Activated effector memory CD4-positive, alpha-beta T cell treated with anti-CD3 and anti-CD28 coated beads, Interleukin-2, amount 50 U/mL, for 16 hours (primary cell): ENCODE results near the gene STK25.
A peak's percentile ranks its signal among the peaks of the same experiment; 100 is the strongest.

Source experiments
- DNase-seq: peaks from one replicate; pipeline ENCODE4 v3.0.0-alpha.2; 2020

The STK25 gene

DNA sequence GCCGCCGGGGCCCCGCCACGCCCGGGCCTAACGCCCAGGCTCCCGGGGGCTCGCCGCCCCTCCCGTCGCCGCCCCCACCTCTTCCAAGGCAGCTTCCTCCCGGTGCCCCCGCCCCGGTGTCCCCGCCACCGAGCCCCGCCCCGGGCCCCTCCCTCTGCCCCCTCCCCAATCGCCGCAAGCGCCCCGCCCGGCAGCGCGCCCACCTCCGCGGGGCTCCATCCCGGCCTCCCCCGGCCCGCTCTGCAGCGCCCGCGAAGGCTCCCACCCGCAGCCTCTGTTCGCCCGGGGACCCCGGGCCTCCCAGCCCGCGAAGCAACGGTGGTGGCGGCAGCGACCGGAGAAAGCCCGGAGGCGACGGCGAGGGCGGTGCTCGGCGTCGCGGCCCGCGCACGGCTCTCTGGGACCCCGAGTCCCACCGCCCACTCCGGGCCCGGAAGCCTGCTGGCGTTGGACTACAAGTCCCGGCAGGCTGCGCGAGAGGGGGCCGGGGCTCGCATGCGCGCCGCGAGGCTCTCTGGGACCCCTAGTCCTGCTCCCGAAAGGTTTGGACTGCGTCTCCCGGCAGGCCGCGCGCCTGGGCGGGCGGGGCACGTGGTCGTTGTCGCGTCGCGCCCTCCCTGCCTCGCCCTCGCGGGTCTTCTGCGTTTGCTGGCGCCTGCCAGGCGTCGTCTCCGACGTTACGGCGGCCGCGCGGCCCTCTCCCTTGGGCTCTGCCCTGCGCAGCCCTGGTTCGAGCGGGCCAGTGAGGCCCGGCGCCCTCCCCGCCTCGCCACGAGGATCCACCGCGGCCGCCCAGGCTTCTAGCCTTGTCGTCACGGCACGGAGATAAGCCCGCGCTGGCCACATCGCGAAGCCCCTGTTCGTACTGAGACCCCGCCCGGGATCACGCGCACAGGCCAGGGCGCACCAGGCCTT lies at the start of gene STK25:
Gene STK25 (minus strand): TSS at position 345 of the 915 bp plus-strand sequence. CDS start 549 bp downstream, outside the sequence.
- peak; percentile 99 for DNase-seq

DNA sequence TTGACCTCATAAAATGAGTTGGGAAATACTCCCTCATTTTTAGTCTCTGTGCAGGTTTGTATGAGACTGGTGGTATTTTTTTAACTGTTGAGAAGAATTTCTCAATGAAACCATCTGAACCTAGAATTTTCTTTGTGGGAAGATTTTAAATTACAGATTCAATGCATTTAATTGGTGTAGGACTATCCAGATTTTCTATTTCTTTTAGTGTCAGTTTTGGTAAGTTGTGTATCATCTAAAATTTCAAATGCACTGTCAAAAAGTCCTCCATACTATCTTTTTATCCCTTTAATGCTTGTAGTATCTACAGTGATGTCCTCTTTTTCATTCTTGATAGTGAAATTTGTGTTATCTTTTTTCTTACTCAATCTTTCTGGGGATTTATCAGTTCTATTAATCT lies 48.4 kb upstream of the STK25 start:
- DNase-seq: no peak

DNA sequence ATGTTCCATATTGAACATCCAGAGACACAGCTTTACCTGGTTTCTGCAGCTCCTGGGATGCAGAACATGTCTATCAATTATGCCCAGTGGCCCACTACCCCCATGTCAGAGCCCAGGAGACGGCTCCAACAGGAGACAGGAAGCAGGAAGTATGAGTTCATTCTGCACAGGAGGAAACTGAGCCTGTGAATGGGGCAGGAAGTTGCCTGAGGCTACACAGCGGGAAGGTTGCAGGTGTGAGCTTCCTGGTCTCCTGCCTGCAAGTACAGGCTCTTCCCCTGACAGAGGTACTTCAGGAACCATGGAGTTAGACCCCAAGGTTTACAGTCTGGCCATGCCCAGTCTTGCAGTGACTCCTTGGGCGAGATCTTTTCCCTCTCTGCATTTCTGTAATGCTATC lies 47.3 kb upstream of the STK25 start:
- no peak for DNase-seq

DNA sequence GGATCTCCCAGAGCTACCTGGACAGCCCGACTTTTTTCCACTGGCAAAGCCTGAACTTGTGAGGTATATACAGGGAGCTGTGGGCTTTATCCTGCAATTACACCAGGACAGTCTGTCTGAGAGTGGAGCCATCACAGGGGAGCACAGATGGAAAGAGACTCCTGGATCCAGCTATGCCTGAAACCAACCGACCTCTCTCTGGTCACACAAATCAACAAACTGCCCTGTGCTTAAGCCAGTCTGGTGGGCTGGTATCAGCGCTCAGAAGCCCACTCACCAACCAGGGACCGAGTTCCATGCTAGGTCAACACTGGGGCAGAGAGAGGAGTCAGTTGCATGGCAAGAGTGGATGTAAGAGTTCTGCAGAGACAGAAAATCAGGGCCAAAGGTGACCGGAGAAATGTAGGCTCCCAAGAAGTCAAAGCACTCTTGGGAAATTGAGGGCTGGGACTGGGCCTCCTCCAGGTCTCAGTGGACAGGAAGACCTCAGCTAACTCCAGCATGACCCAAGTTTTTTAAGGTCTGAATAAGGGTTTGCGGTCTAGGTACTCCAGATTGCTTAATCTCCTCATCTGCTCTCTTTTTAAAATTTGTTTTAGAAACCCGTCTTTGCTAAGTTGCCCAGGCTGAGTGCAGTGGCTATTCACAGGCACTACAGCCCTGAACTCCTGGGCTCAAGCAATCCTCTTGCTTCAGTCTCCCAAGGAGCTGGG lies 46.4 kb upstream of the STK25 start:
- no peak for DNase-seq

DNA sequence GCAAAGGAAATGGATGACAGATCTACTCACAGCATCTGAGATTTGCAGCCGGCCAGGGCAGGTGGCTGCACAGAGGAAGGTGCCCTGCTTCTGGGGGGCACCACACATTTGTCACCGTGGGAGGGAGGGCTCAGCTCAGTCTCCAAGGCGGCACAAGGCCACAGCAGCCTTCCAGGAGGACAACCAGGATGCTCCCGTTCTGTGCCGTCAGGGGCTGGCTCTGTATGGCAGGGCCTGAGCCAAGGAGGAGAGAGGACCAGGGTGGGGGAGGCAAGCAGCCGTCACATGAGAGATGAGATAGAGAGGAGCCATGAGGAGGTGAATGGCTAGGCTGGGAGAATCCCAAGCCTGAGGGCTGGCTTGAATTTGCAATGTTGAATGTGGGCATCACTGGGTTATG lies 45.6 kb upstream of the STK25 start:
- DNase-seq: no peak

DNA sequence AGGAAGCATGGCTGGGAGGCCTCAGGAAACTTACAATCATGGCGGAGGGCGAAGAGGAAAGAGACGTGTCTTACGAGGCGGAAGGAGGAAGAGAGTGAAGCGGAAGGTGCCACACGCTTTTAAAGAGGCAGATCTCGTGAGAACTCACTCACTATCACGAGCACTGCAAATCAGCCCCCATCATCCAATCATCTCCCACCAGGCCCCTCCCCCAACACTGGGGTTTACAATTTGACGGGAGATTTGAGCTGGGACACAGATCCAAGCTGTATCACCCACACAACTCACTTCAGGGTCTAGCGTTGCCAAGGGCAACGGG lies 45.1 kb upstream of the STK25 start:
- no peak for DNase-seq

DNA sequence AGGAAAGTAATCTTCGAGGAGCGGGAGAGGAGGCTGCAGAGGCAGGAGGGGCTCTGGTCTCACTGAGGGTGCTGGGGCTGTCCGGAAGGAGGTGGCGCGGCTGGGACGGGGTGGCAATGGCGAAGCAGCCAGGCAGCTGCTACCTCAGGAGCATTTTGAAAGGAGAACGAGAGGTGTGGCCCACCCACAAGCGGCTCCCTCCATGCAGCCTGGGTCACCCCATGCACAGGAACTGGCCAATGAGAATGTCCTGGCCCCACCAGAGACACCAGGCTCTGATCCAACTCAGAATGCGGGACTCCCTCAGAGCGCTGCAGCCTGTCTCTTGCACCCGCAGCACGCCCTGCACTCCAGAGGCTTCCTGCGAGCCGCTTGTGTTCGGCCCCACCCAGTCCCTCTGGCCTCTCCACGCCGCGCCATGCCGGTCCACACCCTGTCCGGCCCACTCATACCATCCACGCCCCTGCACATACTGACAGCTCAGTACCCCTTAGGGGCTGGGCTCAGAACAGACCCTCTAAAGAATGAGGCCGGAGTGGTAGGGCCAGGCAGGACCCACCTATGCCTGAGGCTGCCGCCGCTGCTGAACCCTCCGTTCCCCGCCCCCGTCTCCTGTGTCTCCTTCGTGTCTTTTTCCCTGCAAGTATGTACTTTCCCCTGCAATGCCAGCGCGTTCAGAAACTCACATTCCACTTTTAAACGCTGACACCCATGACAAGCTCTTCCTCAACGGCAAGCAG lies 43.8 kb upstream of the STK25 start:
- DNase-seq: no peak

DNA sequence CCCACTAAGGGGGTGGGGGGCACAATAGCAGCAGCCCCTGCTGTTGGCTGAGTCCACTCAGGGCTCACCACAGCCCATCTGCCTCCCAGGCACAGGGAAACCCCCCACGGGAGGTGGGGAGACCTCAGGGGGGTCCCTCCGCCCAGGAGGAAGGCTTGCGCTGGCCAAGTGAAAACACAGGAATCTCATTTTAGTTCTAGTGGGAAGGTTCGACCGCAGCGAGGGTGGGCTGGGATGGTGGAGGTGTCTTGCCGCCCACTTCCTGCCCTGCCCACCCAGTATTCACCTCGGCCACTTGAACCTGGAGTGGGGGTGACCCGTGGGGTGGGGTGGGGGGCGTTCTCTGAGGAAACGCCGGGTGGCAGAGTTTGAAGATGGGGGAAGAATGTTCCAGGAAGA lies 43.2 kb upstream of the STK25 start:
- no peak for DNase-seq

DNA sequence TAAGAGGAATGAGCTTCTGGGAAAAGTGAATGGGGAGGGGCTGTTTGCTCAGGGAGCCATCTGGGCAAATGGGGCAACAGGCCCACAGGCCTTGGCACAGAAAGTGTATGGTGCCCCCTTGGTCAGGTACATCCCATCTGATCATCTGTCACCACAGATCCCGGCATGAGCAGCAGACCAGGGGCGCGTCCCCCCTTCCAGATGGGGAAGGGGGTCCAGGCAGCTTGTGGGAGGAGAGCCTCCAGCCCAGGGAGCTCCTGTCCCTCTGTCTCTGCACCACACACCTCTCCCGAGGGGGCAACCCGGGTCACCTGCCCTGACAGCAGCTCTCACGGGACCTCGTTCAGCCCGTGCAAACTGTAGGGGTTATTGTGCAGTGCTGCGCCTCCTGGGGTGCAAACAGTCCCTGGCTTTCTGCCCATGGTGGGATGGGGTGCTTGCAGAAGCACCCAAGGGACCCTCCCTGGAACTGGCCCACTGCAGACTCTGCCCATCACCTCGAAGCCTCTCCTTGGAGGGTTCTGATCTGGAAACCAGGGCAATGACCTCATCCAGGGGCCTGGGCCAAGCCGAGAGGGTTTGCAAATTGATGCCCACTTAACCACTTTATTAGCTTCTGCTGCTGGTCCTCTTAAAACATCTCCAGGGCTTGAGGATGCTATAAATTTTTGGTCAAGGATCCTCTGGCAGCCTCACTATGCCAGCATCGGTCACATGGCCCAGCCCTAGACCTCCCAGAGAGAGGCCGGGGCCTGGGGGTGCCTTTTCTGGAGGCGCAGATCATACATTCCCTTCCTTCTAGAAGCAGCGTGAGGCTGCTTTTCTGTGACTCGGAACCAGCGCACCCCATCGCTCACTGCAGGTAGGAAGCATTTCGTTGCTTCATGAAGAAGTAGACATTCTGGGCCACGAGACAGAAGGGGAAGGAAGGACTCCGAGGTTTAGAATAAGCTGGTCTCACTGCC lies 42.5 kb upstream of the STK25 start:
- DNase-seq: no peak

DNA sequence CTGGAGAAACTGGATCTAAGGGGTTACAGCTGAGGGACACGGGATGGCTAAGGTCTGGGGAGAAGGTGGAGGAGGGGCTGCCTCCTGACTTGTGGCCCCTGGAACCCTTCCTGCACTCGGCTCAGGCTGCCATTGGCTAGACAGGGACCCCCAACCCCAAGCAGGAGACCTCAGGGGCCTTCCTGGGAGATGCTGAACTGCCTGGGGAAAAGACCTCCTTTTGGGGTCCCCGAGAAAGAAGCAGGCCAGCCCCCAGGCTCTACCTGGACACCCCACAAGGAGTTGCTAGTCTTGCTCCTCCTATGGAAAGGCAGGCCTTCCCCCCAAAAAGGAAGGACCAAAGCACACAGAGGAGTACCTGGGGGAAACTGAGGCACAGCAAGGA lies 40.1 kb upstream of the STK25 start:
- no peak for DNase-seq

DNA sequence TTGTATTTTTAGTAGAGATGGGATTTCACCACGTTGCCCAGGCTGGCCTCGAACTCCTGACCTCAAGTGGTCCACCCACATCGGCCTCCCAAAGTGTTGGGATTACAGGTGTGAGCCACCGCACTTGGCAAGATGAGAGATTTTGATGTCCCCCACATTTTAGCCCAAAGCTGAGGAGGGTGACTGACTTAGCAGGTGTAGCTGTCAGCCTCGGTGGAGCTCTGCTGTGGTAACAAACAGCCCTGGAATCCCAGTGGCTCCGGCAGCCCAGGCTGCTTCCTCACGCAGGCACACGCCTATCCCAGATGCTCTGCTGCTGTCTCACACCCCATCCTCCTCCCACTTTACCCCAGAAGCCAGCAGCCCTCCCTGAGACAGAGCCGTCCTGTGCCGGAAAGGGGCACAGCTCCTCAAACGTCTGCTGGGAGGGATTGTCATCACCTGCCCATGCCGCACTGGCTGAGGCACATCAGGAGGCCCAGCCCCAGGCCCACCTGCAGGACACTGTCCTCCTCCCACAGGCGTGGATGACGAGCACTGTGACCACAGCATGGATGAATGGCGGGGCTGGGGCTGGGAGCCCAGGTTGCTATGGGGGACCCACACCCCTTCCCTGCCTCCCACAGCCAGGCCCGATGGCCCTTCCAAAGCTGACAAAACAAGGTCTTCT lies 39.5 kb upstream of the STK25 start:
- no peak for DNase-seq

DNA sequence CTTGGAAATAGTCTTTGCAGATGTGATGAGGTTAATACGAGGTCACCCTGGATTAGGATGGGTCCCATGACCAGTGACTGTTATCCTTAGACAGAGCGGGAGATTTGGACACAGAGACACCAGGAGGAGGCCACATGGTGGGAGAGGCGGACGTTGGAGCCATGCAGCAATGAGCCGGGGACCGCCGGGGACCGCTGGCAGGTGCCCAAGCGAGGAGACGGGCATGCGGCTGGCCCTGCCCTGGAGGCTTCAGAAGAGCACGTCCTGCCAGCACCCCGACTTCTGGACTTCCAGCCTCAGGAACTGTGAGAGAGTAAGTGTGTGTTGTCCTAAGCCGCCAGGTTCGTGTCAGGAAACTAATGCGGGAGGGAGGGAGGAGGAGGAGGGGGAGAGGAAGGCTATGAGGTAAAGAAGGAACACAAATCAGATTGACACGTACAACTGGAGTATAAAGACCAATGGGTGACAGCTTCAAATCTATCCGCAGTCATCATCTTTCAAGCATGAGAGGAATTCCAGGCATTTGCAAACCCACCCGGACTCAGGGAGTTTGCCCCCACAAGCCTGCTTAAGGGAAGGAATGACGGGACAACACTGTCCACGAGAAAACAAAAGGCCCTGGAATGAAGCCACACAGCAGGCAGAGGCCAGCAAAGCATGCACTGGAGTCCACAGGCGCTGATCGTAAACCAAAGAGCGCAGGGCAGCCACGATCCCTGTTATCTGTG lies 38.6 kb upstream of the STK25 start:
- no peak for DNase-seq

DNA sequence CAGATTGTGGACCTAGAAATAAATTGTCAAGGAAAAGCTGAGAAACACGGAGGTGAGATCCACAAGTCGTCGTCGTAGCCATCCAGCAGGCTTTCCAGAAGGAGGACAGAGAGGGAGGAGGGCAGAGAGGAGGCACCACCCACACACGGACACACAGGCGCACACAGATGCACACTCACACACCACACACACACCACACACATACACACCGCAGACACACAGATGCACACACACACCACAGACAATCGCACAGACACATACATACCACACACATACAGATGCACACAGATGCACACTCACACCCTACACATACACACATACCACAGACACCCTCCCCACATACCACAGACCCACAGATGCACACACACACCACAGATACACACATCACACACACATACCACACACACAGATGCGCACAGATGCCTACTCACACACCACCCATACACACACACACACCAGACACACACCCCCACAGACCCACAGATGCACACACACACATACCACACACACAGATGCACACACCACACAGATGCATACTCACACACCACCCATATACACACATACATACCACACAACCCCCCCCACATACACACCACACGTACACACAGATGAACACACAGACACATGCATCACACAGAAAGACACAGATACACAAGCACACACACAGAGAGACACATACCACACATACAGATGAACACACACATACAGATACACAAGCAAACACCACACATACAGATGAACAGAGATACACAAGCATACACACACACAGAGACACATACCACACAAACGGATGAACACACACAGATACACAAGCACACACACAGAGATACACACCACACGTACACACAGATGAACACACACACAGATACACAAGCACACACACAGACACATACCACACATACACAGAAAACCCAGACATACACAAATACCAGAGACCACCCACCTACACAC lies 37.4 kb upstream of the STK25 start:
- no peak for DNase-seq

DNA sequence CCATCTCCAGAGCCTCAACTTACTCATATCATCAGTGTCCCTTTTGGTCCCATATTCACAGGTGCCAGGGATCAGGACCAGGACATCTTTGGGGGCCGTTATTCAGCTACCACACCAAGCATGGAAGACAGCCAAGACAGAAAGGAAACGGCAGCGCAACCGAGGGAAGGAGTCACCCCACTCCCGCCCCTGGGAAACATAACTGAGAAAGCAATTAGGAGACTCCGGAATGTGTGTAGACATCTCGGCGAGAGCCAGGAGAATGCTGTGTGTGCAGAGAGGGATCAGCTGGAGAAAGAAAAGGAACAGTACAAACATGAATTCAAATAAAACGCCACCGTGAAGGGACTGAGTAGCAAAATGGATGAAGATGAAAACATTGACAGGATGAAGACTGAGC lies 36.7 kb upstream of the STK25 start:
- no peak for DNase-seq

DNA sequence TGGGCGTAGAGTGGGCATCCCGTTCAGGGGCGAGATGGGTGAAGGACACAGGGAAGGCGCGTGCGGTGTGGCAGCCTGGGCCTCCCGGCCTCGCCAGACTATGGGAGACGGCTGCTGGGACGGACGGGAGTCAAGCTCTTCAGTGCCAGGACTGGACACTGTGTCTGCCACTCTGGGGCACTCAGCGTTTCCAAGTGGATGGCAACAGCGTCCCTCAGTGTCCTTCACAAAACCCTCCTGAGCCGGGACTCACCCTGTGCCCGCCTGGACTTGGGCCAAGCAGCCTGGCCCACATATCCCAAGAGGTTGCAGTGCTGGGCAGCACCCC lies 33.9 kb upstream of the STK25 start:
- DNase-seq: no peak

DNA sequence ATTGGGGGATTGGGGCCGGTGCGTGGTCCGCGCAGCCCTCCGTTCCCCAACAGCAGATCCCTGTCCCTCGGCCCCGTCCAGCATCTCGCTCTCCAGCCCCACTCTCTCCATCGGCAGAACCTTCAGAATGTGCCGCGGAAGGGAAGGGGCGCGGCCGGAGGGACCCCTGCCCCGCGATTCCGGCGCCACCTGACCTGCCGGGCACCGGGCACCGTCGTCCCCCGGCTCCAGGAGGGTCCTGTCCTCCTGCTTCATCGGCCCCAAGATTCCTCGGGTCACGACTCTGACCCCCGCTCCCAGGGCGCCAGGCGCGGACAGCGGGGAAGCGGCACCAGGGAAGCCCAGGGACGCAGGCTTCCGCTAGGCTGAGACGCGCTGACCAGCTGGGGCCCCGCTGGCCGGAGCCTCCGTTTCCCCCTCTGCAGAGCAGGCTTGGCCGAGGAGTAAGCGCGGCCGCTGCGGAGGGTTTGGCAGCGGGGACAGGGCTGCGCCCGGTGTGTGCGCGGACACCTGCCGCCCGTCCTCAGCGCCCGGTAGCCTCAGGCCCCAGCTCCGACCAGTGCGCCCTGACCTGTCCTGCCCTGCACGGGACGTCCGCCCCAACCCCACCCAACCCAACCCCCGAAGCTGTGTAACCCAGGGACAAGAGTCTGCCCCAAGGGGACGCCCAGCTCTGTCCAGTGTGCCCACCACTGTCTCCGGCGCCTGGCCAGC lies 33.3 kb upstream of the STK25 start:
- no peak for DNase-seq

DNA sequence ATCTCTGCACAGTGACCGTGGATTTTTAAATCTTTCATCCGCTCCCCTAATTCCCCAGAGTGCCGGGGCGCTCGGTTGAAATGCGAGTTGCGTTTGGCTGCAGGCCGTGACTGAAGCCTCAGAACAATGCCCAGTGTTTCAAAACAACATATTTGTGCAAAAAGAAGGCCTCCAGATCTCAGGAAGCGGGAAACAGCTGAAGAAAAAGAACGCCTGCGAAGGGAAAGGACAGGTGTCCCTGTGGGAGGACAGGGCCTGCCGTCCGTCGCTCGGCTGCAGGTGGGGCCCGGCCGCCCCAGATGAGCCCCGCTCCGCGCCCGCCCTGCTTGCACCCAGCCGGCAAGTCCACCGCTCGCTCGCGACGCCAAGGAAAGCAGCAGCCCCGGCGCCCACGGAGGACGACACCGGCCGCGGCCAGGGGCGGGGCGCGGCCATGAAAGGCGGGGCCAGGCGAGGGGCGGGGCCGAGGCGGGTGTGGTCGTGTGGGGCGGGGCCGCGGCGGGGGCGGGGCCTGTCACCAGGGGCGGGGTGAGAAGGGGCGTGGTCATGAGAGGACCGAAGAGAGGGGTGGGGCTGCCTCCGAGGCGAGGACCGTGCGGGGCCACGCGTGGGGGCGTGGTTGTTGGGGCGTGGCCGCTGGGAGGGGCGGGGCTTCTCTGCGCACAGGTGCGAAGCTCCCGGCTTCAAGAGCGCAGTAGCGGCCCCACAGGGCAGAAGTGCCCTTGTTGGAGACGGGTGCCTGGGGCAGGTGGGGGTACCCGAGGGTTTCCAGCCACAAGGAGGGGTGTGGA lies 32.6 kb upstream of the STK25 start:
- peak; percentile 85 for DNase-seq

DNA sequence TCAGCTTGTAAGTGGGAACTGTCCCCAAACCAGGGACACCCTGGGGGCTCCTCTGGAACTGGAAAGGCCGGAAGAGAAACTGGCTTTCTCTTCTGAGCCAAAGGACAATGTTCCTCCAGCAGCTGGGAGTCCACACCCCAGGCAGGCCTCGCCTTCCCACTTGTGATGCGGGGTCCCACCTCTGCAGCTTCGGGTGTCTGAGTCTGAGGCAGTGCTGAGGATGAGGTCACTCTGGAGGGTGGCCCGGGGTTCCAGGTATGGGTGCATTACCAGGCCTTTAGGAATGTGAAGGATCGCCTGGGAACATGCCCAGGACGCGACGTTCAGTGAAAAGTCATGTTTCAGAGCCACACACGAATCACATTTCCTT lies 32.0 kb upstream of the STK25 start:
- no peak for DNase-seq
